Measurements from ENCODE around the gene KSR2. TPM values are rescaled to one million over a fixed set of nuclear protein-coding genes. Genes with fewer than 3 reads are reported as not detected.

The KSR2 gene
- total RNA-seq, 2 experiments from 2014 or later = not detected

DNA sequence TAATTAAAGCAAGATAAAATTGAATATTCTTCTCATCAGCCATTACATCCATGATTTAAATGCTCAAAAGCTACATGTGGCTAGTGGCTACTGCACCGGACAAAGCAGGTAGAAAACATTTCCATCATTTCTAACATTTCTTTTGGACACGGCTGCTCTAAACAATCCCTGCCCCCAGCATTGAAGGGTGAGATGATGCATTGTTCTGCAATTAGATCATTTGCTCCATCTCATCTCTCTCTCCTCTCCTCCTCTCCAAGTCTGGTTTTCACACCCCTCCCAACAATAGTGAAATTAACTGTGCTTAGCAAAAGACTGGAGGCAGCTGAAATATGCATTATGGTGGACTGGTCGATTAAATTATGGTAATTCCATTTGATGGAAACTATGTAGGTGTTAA is 288.5 kb downstream of the KSR2 start:
- H3K27me3 Mint-ChIP-seq = peaks cover 12% of the 10 kb centered on the region
- no peak overlapping the region for H3K4me3 Mint-ChIP-seq
- no peak overlapping the region for H3K27ac Mint-ChIP-seq
- H3K9me3 Mint-ChIP-seq = no peaks in the 10 kb centered on the region
- H3K4me1 Mint-ChIP-seq = no peaks in the 10 kb centered on the region
- H3K36me3 Mint-ChIP-seq = no peaks in the 10 kb centered on the region
- no peak for DNase-seq

GRCh38 chr12:117679776-117680175 is 289.0 kb downstream of the KSR2 start:
- H3K4me1 Mint-ChIP-seq = no peaks in the 10 kb centered on the region

DNA sequence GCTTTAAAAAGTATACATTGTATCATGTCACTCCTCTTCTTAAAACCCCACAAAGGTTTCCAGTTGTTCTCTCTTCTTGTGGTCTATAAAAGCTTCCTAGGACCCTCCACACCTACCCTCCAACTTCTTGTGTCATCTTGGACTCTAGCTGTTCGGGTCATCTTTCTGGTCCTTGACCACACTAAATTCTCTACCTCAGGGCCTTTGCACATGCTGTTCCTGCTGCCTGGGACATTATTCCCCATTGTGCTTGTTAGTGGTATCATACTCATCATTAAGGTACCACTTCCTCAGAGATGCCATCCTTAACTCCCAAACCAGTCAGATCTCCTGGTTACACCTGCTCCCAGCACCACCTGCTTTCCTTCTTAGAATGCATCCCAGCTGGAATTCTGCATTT is 294.0 kb downstream of the KSR2 start:
- Mint-ChIP-seq H3K27me3 (peaks cover 3% of the 10 kb centered on the region), H3K4me1 (no peaks in the 10 kb centered on the region), H3K4me3 (no peak overlapping the region), H3K36me3 (no peaks in the 10 kb centered on the region), H3K9me3 (no peaks in the 10 kb centered on the region), H3K27ac (no peak overlapping the region)
- no peak for DNase-seq

More at GRCh38 chr12:117679776-117680175, 289.0 kb downstream of the KSR2 start:
- Mint-ChIP-seq H3K9me3 (no peaks in the 10 kb centered on the region), H3K27ac (no peak overlapping the region), H3K36me3 (no peaks in the 10 kb centered on the region), H3K27me3 (peaks cover 8% of the 10 kb centered on the region), H3K4me3 (no peak overlapping the region)
- DNase-seq = no peak

- H3K4me1 Mint-ChIP-seq = no peaks in the 10 kb centered on the region
- H3K27ac Mint-ChIP-seq = no peak overlapping the region
- no peak overlapping the region for H3K4me3 Mint-ChIP-seq
- peaks cover 3% of the 10 kb centered on the region for H3K27me3 Mint-ChIP-seq
- DNase-seq = no peak
- no peaks in the 10 kb centered on the region for H3K36me3 Mint-ChIP-seq
- no peaks in the 10 kb centered on the region for H3K9me3 Mint-ChIP-seq
Measured at GRCh38 chr12:117674313-117674712, 294.5 kb downstream of the KSR2 start.

GRCh38 chr12:117671734-117672133 is 297.1 kb downstream of the KSR2 start:
- DNase-seq = no peak
- H3K27ac Mint-ChIP-seq = no peak overlapping the region
- no peaks in the 10 kb centered on the region for H3K36me3 Mint-ChIP-seq
- peaks cover 10% of the 10 kb centered on the region for H3K27me3 Mint-ChIP-seq
- H3K4me3 Mint-ChIP-seq = no peak overlapping the region
- H3K9me3 Mint-ChIP-seq = no peaks in the 10 kb centered on the region
- H3K4me1 Mint-ChIP-seq = no peaks in the 10 kb centered on the region

GRCh38 chr12:117664169-117664568 is 304.6 kb downstream of the KSR2 start:
- Mint-ChIP-seq H3K27me3 (peaks cover 8% of the 10 kb centered on the region), H3K27ac (no peak overlapping the region), H3K4me1 (no peaks in the 10 kb centered on the region), H3K36me3 (no peaks in the 10 kb centered on the region), H3K4me3 (no peak overlapping the region), H3K9me3 (no peaks in the 10 kb centered on the region)
- DNase-seq = no peak

DNA sequence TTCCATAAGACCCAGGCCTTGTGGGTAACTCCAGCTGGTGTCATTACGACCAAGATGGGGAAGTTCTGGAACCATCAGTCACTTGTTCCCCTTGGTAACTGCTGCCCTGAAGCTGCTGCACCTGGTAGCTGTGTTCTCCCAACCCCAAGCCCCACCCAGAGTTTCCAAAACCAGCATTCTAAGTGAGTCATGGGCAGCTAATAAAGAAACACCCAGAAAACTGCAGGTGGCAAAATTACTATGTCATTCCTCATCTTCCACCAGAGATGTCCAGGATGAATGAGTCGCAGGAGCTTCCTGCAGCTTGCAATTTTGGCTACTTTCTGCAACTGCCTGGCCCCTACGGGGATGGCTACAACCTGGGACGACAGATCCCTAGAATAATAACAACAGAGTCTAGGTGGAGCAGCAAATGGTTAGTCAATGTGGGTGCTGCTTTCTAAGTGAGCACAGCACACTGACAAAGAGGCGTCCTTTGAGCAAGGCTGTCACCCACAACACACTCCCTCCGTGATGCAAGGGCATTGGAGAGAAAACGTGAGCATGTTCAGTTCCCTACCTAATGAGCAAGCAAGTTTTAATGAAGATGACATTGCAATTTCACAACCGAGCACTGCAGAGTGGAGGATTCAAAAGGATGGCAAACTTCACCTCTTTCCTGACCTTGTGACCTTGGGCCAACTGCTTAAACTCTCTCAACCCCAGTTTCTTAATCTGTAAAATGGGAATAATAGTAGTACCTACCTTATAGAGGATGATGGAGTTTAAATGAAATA is 306.0 kb downstream of the KSR2 start:
- Mint-ChIP-seq H3K27me3 (peaks cover 6% of the 10 kb centered on the region), H3K9me3 (no peaks in the 10 kb centered on the region), H3K27ac (no peak overlapping the region)

DNA sequence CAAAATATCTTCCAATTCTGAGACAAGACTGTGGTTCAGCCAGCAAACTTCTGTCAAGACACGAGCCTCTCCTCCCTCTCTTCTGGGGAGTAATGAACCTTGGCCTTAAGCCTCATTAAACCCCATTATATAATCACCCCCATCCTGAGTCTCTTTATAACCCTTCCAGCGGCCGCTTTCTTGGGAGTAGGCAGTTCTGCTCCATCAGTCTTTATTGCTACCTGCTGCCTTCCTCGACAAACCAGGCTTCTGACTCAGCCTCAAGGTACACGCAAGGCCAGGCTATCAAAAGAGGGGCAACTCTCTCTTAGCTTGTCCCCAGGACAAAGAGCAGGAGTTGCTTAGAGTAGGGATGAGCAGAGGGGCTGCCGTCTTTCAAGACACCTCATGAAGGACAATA is 306.6 kb downstream of the KSR2 start:
- H3K27ac Mint-ChIP-seq = no peak overlapping the region
- H3K36me3 Mint-ChIP-seq = no peaks in the 10 kb centered on the region
- H3K9me3 Mint-ChIP-seq = no peaks in the 10 kb centered on the region
- peaks cover 6% of the 10 kb centered on the region for H3K27me3 Mint-ChIP-seq
- no peak for DNase-seq
- H3K4me3 Mint-ChIP-seq = no peak overlapping the region
- no peaks in the 10 kb centered on the region for H3K4me1 Mint-ChIP-seq

More for the DNA sequence above, 306.0 kb downstream of the KSR2 start:
- no peak for DNase-seq
- Mint-ChIP-seq H3K36me3 (no peaks in the 10 kb centered on the region), H3K4me3 (no peak overlapping the region), H3K4me1 (no peaks in the 10 kb centered on the region)

DNA sequence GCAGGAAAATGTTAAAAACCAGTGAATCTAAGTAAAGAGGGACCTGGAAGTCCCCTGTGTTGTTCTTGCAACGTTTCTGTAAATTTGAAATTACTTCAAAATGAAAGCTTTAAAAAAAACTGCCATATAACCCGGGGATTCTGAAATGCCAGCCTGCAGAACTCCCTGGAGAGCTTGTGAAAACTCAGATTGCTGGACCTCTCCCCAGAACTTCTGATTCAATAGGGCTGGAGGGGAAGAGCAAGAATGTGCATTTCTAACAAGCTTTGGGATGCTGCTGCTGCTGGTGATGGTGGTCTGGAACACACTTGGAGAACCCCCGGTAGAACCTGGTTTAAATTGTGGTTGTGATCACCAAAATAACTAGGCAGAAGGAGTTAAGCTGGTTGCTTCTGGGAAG is 307.3 kb downstream of the KSR2 start:
- H3K27ac Mint-ChIP-seq = no peak overlapping the region
- no peaks in the 10 kb centered on the region for H3K9me3 Mint-ChIP-seq
- H3K36me3 Mint-ChIP-seq = no peaks in the 10 kb centered on the region
- no peaks in the 10 kb centered on the region for H3K4me1 Mint-ChIP-seq
- H3K4me3 Mint-ChIP-seq = no peak overlapping the region
- H3K27me3 Mint-ChIP-seq = no peaks in the 10 kb centered on the region
- DNase-seq = no peak

DNA sequence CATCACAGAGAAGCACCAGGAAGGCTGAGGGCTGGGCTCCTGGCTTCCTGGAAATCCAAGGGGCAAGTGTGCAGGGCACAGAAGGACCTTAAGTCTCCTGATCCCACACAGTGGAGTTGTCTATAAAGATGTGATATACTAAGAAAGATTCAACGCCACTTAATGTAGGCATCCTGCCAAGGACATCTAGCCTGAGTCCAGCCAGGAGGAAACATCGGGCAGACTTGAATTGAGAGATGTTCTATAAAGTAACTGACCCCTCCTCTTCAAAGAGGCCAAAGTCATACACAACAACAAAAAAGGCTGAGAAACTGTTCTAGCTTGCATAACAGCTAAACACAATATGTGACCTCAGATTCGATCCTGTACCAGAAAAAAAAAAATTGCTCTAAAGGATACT is 307.9 kb downstream of the KSR2 start:
- no peaks in the 10 kb centered on the region for H3K9me3 Mint-ChIP-seq
- no peaks in the 10 kb centered on the region for H3K27me3 Mint-ChIP-seq
- H3K4me3 Mint-ChIP-seq = no peak overlapping the region
- no peak for DNase-seq
- H3K36me3 Mint-ChIP-seq = no peaks in the 10 kb centered on the region
- no peaks in the 10 kb centered on the region for H3K4me1 Mint-ChIP-seq
- no peak overlapping the region for H3K27ac Mint-ChIP-seq

GRCh38 chr12:117658226-117658625 is 310.6 kb downstream of the KSR2 start:
- no peak for DNase-seq
- Mint-ChIP-seq H3K9me3 (no peaks in the 10 kb centered on the region), H3K4me3 (no peak overlapping the region), H3K4me1 (no peaks in the 10 kb centered on the region), H3K36me3 (no peaks in the 10 kb centered on the region), H3K27ac (no peak overlapping the region), H3K27me3 (no peaks in the 10 kb centered on the region)

GRCh38 chr12:117649796-117650195 is 319.0 kb downstream of the KSR2 start:
- Mint-ChIP-seq H3K9me3 (peaks cover 9% of the 10 kb centered on the region), H3K27me3 (peaks cover 8% of the 10 kb centered on the region), H3K27ac (no peak overlapping the region), H3K4me3 (no peak overlapping the region), H3K4me1 (no peaks in the 10 kb centered on the region), H3K36me3 (no peaks in the 10 kb centered on the region)
- DNase-seq = no peak

DNA sequence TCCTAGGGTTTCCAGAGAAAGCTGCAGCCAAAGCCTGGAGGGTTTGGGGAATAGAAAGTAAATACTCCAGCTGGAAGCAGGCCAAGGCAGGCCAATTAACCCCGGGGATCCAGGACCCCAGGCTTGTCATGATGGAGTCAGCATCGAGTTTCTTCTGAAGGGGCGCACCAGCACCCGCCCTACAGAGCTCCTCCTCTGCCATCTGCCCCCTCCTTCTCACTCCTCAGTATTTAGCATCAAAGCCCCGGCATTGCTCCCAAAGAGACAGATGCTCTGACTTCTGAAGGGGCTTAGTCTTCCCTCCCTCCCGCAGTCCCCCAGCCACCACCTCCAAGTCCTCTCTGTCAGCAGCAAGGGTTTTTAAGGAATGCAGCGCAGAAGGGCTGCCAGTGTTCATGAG is 322.3 kb downstream of the KSR2 start:
- no peaks in the 10 kb centered on the region for H3K4me1 Mint-ChIP-seq
- no peaks in the 10 kb centered on the region for H3K36me3 Mint-ChIP-seq
- DNase-seq = no peak
- no peak overlapping the region for H3K27ac Mint-ChIP-seq
- peaks cover 5% of the 10 kb centered on the region for H3K9me3 Mint-ChIP-seq
- H3K4me3 Mint-ChIP-seq = no peak overlapping the region
- peaks cover 8% of the 10 kb centered on the region for H3K27me3 Mint-ChIP-seq

GRCh38 chr12:117645473-117645872 is 323.3 kb downstream of the KSR2 start:
- Mint-ChIP-seq H3K4me1 (no peaks in the 10 kb centered on the region), H3K9me3 (no peaks in the 10 kb centered on the region), H3K27ac (no peak overlapping the region), H3K4me3 (no peak overlapping the region), H3K27me3 (peaks cover 13% of the 10 kb centered on the region), H3K36me3 (no peaks in the 10 kb centered on the region)
- DNase-seq = no peak

GRCh38 chr12:117643971-117644370 is 324.8 kb downstream of the KSR2 start:
- peaks cover 13% of the 10 kb centered on the region for H3K27me3 Mint-ChIP-seq
- no peak overlapping the region for H3K4me3 Mint-ChIP-seq
- no peak for DNase-seq
- H3K4me1 Mint-ChIP-seq = no peaks in the 10 kb centered on the region
- H3K36me3 Mint-ChIP-seq = no peaks in the 10 kb centered on the region
- H3K9me3 Mint-ChIP-seq = no peaks in the 10 kb centered on the region
- H3K27ac Mint-ChIP-seq = no peak overlapping the region

GRCh38 chr12:117641885-117642284 is 326.9 kb downstream of the KSR2 start:
- Mint-ChIP-seq H3K9me3 (peaks cover 3% of the 10 kb centered on the region), H3K27me3 (peaks cover 9% of the 10 kb centered on the region), H3K27ac (no peak overlapping the region), H3K36me3 (no peaks in the 10 kb centered on the region), H3K4me3 (no peak overlapping the region), H3K4me1 (no peaks in the 10 kb centered on the region)
- no peak for DNase-seq

All from activated naive CD8-positive, alpha-beta T cell treated with anti-CD3 and anti-CD28 coated beads for 36 hours (primary cell).